Measurements from ENCODE around the gene AGPAT1. TPM values are rescaled to one million over a fixed set of nuclear protein-coding genes. Genes with fewer than 3 reads are reported as not detected.

The AGPAT1 gene
- total and polyA plus RNA-seq, 10 of the 15 experiments (the other 5 are each of a cell fraction or from before 2014, with no cell fraction given) = 13.9 to 39.5 (median 24.7) TPM

Small RNA genes lying within 50 kb of the gene (microRNA-seq; reads per million reads assigned to microRNA genes)
- gene MIR6721 (0.56 reads per million), gene MIR6833 (not detected)

Small RNA genes lying within 50 kb of the gene (small RNA-seq; reads per million reads assigned to genes)
- not detected for gene AL662884.1
- gene MIR6833 = not detected

Other genes starting within 250 kb of the AGPAT1 start
Only the 7 nearest of the 21 such genes appear.
- gene PRRT1, start 24.1 kb downstream of the AGPAT1 start, total RNA-seq (2014; rRNA removed) = 0.11 TPM in 1 of 2 replicates, not detected in the other
- not detected in 2 replicates for gene PRRT1, start 24.1 kb downstream of the AGPAT1 start, total RNA-seq (2014; rRNA removed; fragmentation: Illumina TruSeq; extraction: Trizol)
- gene PRRT1, start 24.1 kb downstream of the AGPAT1 start, total RNA-seq (2021) = 0.15 TPM in 1 of 2 replicates, not detected in the other
- 0.04 and 0.08 TPM in 2 replicates for gene PRRT1, start 24.1 kb downstream of the AGPAT1 start, polyA plus RNA-seq (2011; rRNA removed)
- gene PRRT1, start 24.1 kb downstream of the AGPAT1 start, polyA plus RNA-seq (2014; fragmentation: Illumina TruSeq; extraction: Trizol) = 0.04 TPM in 1 of 2 replicates, not detected in the other
- gene PRRT1, start 24.1 kb downstream of the AGPAT1 start, polyA plus RNA-seq (2014; fragmentation: Nextera tagmentation; extraction: Ambion mirVana) = not detected
- 0.13 TPM in 1 of 2 replicates, not detected in the other for gene PRRT1, start 24.1 kb downstream of the AGPAT1 start, polyA plus RNA-seq (2014; rRNA removed)
- not detected for gene PRRT1, start 24.1 kb downstream of the AGPAT1 start, polyA plus RNA-seq (2016; fragmentation: Nextera tagmentation; extraction: Ambion mirVana)
- gene PPT2, start 21.9 kb downstream of the AGPAT1 start, total RNA-seq (2014; rRNA removed) = 21.7 and 25.5 TPM in 2 replicates
- gene PPT2, start 21.9 kb downstream of the AGPAT1 start, total RNA-seq (2014; rRNA removed; fragmentation: Illumina TruSeq; extraction: Trizol) = 2.7 and 2.9 TPM in 2 replicates
- 7.3 and 7.9 TPM in 2 replicates for gene PPT2, start 21.9 kb downstream of the AGPAT1 start, total RNA-seq (2021)
- gene PPT2, start 21.9 kb downstream of the AGPAT1 start, polyA plus RNA-seq (2011; rRNA removed) = 4.2 and 6.9 TPM in 2 replicates
- 6.3 and 6.7 TPM in 2 replicates for gene PPT2, start 21.9 kb downstream of the AGPAT1 start, polyA plus RNA-seq (2014; fragmentation: Illumina TruSeq; extraction: Trizol)
- gene PPT2, start 21.9 kb downstream of the AGPAT1 start, polyA plus RNA-seq (2014; fragmentation: Nextera tagmentation; extraction: Ambion mirVana) = 1 to 10 TPM; 1.3 to 2.5 TPM
- gene PPT2, start 21.9 kb downstream of the AGPAT1 start, polyA plus RNA-seq (2014; rRNA removed) = 6.8 and 7.6 TPM in 2 replicates
- gene PPT2, start 21.9 kb downstream of the AGPAT1 start, polyA plus RNA-seq (2016; fragmentation: Nextera tagmentation; extraction: Ambion mirVana) = 1 to 10 TPM; 3.4 to 4.8 TPM
- gene EGFL8, start 11.5 kb downstream of the AGPAT1 start, total RNA-seq (2014; rRNA removed) = 0.90 and 2.7 TPM in 2 replicates
- gene EGFL8, start 11.5 kb downstream of the AGPAT1 start, total RNA-seq (2014; rRNA removed; fragmentation: Illumina TruSeq; extraction: Trizol) = 0.60 and 1.9 TPM in 2 replicates
- 2.6 and 3.0 TPM in 2 replicates for gene EGFL8, start 11.5 kb downstream of the AGPAT1 start, total RNA-seq (2021)
- 1.8 and 2.2 TPM in 2 replicates for gene EGFL8, start 11.5 kb downstream of the AGPAT1 start, polyA plus RNA-seq (2011; rRNA removed)
- 2.3 and 6.0 TPM in 2 replicates for gene EGFL8, start 11.5 kb downstream of the AGPAT1 start, polyA plus RNA-seq (2014; fragmentation: Illumina TruSeq; extraction: Trizol)
- gene EGFL8, start 11.5 kb downstream of the AGPAT1 start, polyA plus RNA-seq (2014; fragmentation: Nextera tagmentation; extraction: Ambion mirVana) = under 1 TPM; 0.27 to 0.84 TPM
- 2.4 and 3.5 TPM in 2 replicates for gene EGFL8, start 11.5 kb downstream of the AGPAT1 start, polyA plus RNA-seq (2014; rRNA removed)
- under 1 TPM; 0.07 to 0.28 TPM for gene EGFL8, start 11.5 kb downstream of the AGPAT1 start, polyA plus RNA-seq (2016; fragmentation: Nextera tagmentation; extraction: Ambion mirVana)
- 51.6 and 61.4 TPM in 2 replicates for gene RNF5, start 2.3 kb upstream of the AGPAT1 start, total RNA-seq (2014; rRNA removed)
- 42.2 and 42.4 TPM in 2 replicates for gene RNF5, start 2.3 kb upstream of the AGPAT1 start, total RNA-seq (2014; rRNA removed; fragmentation: Illumina TruSeq; extraction: Trizol)
- 51.6 and 52.1 TPM in 2 replicates for gene RNF5, start 2.3 kb upstream of the AGPAT1 start, total RNA-seq (2021)
- gene RNF5, start 2.3 kb upstream of the AGPAT1 start, polyA plus RNA-seq (2011; rRNA removed) = 75.2 and 75.6 TPM in 2 replicates
- gene RNF5, start 2.3 kb upstream of the AGPAT1 start, polyA plus RNA-seq (2014; fragmentation: Illumina TruSeq; extraction: Trizol) = 74.1 and 82.8 TPM in 2 replicates
- gene RNF5, start 2.3 kb upstream of the AGPAT1 start, polyA plus RNA-seq (2014; fragmentation: Nextera tagmentation; extraction: Ambion mirVana) = 10 to 100 TPM; 31.4 to 42.0 TPM
- gene RNF5, start 2.3 kb upstream of the AGPAT1 start, polyA plus RNA-seq (2014; rRNA removed) = 72.6 and 74.1 TPM in 2 replicates
- gene RNF5, start 2.3 kb upstream of the AGPAT1 start, polyA plus RNA-seq (2016; fragmentation: Nextera tagmentation; extraction: Ambion mirVana) = 100 to 1,000 TPM; 105 to 114 TPM
- gene AGER, start 8.2 kb upstream of the AGPAT1 start, total RNA-seq (2014; rRNA removed) = 2.9 and 3.7 TPM in 2 replicates
- 3.1 and 3.8 TPM in 2 replicates for gene AGER, start 8.2 kb upstream of the AGPAT1 start, total RNA-seq (2014; rRNA removed; fragmentation: Illumina TruSeq; extraction: Trizol)
- 15.4 and 15.7 TPM in 2 replicates for gene AGER, start 8.2 kb upstream of the AGPAT1 start, total RNA-seq (2021)
- gene AGER, start 8.2 kb upstream of the AGPAT1 start, polyA plus RNA-seq (2011; rRNA removed) = 8.7 and 9.1 TPM in 2 replicates
- 6.1 and 9.6 TPM in 2 replicates for gene AGER, start 8.2 kb upstream of the AGPAT1 start, polyA plus RNA-seq (2014; fragmentation: Illumina TruSeq; extraction: Trizol)
- 1 to 10 TPM; 1.1 to 3.9 TPM for gene AGER, start 8.2 kb upstream of the AGPAT1 start, polyA plus RNA-seq (2014; fragmentation: Nextera tagmentation; extraction: Ambion mirVana)
- 14.5 and 18.2 TPM in 2 replicates for gene AGER, start 8.2 kb upstream of the AGPAT1 start, polyA plus RNA-seq (2014; rRNA removed)
- 1 to 10 TPM; 2.2 to 3.0 TPM for gene AGER, start 8.2 kb upstream of the AGPAT1 start, polyA plus RNA-seq (2016; fragmentation: Nextera tagmentation; extraction: Ambion mirVana)
- 19.3 and 20.8 TPM in 2 replicates for gene PBX2, start 14.1 kb upstream of the AGPAT1 start, total RNA-seq (2014; rRNA removed)
- 20.3 and 21.8 TPM in 2 replicates for gene PBX2, start 14.1 kb upstream of the AGPAT1 start, total RNA-seq (2014; rRNA removed; fragmentation: Illumina TruSeq; extraction: Trizol)
- 59.6 and 66.5 TPM in 2 replicates for gene PBX2, start 14.1 kb upstream of the AGPAT1 start, total RNA-seq (2021)
- 35.7 and 48.8 TPM in 2 replicates for gene PBX2, start 14.1 kb upstream of the AGPAT1 start, polyA plus RNA-seq (2011; rRNA removed)
- gene PBX2, start 14.1 kb upstream of the AGPAT1 start, polyA plus RNA-seq (2014; fragmentation: Illumina TruSeq; extraction: Trizol) = 50.7 and 50.9 TPM in 2 replicates
- gene PBX2, start 14.1 kb upstream of the AGPAT1 start, polyA plus RNA-seq (2014; fragmentation: Nextera tagmentation; extraction: Ambion mirVana) = 1 to 10 TPM in 1 of 2 experiments, under 1 TPM in 1; 0.84 to 1.2 TPM
- 58.0 and 73.3 TPM in 2 replicates for gene PBX2, start 14.1 kb upstream of the AGPAT1 start, polyA plus RNA-seq (2014; rRNA removed)
- 1 to 10 TPM; 2.7 to 3.7 TPM for gene PBX2, start 14.1 kb upstream of the AGPAT1 start, polyA plus RNA-seq (2016; fragmentation: Nextera tagmentation; extraction: Ambion mirVana)
- gene GPSM3, start 16.6 kb upstream of the AGPAT1 start, total RNA-seq (2014; rRNA removed) = 117 and 133 TPM in 2 replicates
- gene GPSM3, start 16.6 kb upstream of the AGPAT1 start, total RNA-seq (2014; rRNA removed; fragmentation: Illumina TruSeq; extraction: Trizol) = 63.7 and 71.6 TPM in 2 replicates
- 131 TPM in 2 replicates for gene GPSM3, start 16.6 kb upstream of the AGPAT1 start, total RNA-seq (2021)
- gene GPSM3, start 16.6 kb upstream of the AGPAT1 start, polyA plus RNA-seq (2011; rRNA removed) = 65.3 and 131 TPM in 2 replicates
- 60.2 and 104 TPM in 2 replicates for gene GPSM3, start 16.6 kb upstream of the AGPAT1 start, polyA plus RNA-seq (2014; fragmentation: Illumina TruSeq; extraction: Trizol)
- 10 to 100 TPM; 22.0 to 61.9 TPM for gene GPSM3, start 16.6 kb upstream of the AGPAT1 start, polyA plus RNA-seq (2014; fragmentation: Nextera tagmentation; extraction: Ambion mirVana)
- 112 and 144 TPM in 2 replicates for gene GPSM3, start 16.6 kb upstream of the AGPAT1 start, polyA plus RNA-seq (2014; rRNA removed)
- gene GPSM3, start 16.6 kb upstream of the AGPAT1 start, polyA plus RNA-seq (2016; fragmentation: Nextera tagmentation; extraction: Ambion mirVana) = 100 to 1,000 TPM; 114 to 137 TPM

Data from GM12878 (cell line).